CD4-positive, alpha-beta T cell treated with Interleukin-21 for 1 hour (primary cell): ENCODE data around the gene NMB.
"Not testable (repeated sequence)": the region's sequence is repeated elsewhere in the genome, so short reads cannot be mapped to it uniquely, and the experiment has no call there.

ENCODE experiments used
- DNase-seq: peaks from one replicate; pipeline ENCODE4 v3.0.0-alpha.2; 2020

The NMB gene

DNA sequence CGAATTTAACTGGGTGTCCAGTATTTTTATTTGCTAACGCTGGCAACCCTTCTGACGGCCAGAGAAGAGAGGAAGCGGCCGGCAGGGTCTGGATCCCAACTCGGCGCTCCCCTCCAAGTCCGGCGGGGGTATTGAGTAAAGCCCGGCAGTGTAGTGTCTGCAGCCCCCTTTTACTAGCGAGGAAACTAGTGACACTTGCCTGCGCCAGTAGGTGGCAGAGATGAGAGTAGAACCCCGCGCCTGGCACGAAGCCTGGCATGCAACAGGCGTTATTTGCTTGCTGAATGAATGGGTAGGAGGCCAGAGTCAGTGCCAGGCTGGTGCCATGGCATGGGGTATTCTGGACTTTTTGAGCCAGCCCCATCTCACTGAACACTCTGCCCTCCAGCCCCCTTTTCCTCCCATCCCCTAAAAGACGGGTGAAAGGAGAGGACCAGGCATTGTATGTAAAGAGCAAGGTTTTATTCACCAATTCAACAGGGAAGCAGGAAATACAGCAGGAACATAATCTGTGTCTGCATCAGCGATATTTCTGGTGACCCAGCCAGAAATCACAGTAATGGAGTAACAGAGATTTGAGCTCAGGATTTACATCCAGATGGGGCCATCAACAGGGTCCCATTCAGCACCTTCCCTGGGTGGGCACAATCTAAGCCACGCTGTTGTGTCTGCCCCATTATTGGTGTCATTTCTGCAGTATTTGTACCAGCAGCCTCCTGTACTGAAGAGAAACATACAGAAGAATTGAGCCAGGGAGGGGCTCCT, 3.1 kb downstream of the NMB start:
- DNase-seq, result peak; percentile 79

DNA sequence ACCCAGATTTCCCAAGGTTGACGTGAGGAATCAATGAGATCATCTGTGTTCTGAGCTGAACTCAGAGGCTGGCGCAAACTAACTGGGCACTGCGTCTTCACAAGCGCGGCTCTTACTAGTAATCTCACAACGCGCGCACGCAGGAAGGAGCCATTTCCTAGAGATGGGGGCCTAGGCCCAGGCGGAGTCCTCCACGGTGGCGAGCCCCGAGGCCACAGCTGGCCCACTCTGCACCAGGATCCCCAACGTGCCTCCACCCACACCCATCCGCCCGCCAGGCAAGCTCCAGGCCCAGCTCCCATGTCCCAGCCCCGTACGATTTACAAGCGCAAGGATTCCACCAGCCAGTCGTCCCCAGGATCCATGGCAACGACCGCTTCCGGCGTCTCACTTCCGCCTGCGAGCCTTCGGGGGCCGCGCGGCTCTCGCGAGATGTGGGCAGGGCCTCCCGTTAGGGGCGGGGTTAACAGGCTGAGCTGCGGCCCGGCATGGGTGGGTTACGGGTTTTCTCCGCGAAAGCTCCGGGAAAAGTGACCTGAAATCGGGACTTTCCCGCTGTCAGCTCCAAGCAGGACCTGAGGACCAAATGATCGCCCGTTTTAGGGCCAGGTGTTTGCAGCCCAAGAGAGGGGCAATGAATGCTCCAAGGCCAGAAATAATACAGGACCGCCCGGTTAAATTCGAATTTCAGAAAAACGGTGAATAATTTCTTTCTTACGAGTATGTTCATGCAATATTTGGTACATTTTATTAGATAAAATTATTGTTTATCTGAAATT, 3.9 kb downstream of the NMB start, which contains the start of gene WDR73:
WDR73 (minus strand) TSS at position 374 of the 779 bp plus-strand sequence; CDS start at position 365, 9 bp downstream.
- DNase-seq, result peak; percentile 96

DNA sequence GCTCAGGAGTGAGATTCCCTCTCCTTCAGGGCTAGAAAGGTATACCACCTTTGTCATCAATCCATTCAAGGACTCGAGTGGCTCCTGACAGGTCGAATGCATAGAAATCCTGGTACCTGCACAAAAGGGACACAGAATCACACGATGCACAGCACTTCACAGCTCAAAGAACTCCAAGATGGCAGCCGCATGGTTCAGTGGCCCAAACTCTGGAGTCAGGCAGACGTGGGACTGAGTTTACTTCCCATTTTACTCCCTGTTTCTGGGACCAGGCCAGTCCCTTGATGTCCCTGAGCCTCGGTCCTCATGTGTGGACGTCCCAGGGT, 4.5 kb downstream of the NMB start:
- no peak for DNase-seq

DNA sequence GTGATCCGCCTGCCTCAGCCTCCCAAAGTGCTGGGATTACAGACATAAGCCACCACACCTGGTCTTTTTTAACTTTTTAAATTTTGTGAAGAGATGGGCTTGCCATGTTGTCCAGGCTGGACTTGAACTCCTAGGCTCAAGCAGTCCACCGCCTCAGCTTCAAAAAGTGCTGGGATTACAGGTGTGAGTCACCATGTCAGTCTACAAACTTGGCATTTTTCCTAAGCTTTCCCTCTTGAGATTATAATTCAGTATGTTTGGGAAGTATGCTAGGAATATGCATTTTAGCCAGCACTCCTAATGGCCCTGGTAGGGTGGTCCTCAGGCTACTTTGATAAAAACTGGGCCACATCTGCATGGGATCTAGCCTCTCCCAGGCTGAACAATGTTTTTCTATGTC, 8.3 kb downstream of the NMB start:
- DNase-seq, result no peak

DNA sequence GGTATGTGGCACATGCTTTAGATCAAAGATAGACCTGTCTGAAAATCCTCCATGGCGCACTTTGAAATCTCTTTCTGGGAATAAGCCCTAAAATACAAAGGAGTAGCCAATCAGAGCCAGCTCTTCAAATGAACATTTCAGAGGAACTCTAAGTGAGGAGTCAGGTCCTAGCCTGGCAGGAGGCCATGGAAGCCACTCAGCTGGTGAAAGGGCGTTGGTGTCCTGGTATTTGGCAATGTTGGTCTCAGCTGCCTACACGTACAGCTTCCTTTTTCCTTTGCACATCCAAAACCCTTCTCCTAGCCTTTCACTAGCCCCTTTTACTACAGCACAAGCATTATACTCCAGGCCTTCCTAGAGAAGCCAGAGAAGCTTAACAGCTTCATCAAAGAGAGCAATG, 9.5 kb downstream of the NMB start:
- DNase-seq, result no peak

DNA sequence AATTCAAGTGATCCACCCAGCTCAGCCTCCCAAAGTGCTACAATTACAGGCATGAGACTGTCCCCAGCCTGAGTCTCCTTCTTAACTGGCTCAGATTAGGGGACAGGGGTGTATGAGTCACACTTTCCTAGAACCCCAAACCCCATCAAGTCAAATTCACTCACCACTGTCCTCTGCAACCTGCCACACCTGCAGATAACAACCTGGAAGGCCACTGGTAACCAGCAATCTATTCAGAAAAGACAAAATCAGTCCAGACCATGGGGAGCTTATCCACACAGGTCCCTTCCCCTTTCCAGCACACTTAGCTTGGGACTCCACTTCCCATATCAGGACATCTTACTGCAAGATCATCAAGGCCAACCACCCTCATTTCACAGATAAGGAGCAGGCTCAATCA, 10.3 kb downstream of the NMB start:
- no peak for DNase-seq

DNA sequence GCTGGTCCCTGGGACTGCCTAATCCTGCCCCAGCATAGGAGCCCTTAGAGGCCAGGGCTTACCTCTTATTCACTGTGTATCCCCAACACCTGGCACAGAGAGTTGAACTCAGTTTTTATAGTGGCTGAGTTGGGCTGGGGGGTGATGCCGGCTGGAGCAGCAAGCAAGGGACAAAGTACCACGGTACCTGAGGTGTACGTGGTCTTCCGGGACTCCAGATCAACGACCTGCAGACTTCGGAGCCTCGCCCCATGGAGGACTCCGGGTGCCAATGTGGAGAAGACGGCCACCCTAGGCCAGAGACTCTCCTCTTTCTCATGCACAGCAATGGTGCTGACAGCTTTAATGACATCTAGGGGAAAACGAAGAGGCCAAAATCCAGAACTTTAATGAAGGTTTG, 12.0 kb downstream of the NMB start:
- no peak for DNase-seq

DNA sequence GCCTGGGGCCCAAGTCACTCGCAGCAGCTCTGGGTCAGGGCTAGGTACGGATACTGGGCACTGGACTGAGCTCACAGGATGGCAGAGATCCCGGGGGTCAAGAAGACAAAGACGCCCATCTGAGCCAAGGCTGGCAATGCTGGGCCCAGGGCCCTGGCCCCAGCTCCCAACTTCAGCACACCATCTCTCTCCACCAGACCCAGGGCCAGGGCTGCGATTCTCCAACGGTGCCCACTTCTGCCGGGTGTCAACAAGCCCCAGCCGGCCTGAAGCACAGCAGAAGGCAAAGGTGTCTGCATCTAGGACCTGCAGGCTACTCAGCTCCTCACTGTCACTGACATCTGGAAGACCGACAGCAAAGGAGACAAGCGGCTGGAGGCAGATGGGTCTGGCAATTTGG, 12.5 kb downstream of the NMB start:
- no peak for DNase-seq

DNA sequence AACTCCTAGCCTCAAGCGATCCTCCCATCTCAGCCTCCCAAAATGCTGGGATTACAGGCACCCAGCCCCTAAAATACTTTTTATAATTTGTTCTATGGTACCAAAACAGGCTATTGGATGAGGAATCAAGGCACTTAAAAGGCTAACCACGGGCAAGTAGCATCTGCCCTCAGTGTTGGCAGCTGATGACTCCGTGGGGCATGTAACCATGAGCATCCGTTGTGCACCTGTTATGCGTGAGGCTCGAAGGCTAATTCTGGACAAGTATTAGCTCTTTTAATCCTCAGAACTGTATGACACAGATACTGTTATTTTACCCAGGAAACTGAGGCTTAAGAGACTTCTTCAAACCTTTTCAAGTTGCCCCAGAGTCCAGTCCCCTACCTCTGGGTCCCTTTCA, 14.2 kb downstream of the NMB start:
- no peak for DNase-seq

DNA sequence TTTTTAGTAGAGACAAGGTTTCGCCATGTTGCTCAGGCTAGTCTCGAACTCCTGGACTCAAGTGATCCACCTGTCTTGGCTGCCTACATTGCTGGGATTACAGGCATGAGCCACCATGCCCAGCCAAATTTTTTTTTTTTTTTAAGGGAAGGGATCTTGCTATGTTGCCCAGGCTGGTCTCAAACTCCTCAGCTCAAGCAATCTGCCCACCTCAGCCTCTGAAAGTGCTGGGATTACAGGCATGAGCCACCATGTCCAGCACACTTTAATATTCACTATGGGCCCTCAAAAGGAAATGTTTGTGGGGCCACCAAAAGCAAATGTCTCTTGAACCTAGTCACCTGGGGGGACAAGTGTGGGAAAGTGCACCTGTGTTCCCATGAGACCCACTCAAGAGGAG, 15.4 kb downstream of the NMB start:
- not testable (repeated sequence) for DNase-seq

DNA sequence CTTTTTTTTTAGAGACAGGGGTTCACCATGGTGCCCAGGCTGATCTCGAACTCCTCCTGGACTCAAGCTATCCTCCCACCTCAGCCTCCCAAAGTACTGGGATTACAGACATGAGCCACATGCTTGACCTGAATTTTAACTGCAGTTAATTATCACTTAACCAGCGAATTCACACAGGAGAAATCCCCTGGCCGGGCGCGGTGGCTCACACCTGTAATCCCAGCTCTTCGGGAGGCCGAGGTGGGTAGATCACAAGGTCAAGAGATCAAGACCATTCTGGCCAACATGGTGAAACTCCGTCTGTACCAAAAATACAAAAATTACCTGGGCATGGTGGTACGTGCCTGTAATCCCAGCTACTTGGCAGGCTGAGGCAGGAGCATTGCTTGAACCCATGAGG, 16.1 kb downstream of the NMB start:
- not testable (repeated sequence) for DNase-seq

DNA sequence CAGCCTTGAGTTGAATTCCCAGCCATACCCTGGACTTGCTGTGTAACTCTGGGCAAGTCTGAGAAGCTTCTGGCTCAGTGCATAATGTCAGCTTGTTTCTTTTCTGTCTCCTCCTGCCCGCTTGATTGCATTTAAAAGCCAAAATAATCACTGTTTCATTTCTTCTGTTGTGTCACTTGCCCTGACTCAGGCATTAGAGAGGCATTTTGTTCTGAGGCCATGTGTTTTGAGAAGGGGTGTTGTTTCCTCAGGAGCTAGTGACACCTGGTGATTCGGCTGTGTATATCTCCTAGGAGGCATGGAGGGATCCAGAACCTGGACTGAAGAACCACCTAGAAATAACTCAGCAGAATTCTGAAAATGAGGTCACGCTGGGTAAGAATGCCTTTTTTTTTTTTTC, 19.9 kb downstream of the NMB start:
- DNase-seq, result peak; percentile 34

DNA sequence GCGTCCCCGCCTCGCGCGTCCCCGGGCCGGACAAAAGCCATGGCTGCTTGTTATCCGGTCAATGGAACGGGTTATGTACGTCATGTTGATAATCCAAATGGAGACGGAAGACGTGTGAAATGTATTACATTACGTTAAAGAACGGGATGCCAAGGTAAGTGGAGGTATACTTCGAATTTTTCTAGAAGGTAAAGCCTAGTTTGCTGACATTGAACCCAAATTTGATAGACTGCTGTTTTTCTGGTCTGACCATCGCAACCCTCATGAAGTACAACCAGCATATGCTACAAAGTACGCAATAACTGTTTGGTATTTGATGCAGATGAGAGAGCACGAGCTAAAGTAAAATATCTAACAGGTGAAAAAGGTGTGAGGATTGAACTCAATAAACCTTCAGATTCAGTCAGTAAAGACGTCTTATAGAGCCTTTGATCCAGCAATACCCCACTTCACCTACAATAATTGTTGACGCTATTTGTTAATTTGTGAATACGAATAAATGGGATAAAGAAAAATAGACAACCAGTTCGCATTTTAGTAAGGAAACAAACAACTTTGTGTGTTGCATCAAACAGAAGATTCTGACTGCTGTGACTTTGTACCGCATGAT, 23.7 kb downstream of the NMB start:
- no peak for DNase-seq

DNA sequence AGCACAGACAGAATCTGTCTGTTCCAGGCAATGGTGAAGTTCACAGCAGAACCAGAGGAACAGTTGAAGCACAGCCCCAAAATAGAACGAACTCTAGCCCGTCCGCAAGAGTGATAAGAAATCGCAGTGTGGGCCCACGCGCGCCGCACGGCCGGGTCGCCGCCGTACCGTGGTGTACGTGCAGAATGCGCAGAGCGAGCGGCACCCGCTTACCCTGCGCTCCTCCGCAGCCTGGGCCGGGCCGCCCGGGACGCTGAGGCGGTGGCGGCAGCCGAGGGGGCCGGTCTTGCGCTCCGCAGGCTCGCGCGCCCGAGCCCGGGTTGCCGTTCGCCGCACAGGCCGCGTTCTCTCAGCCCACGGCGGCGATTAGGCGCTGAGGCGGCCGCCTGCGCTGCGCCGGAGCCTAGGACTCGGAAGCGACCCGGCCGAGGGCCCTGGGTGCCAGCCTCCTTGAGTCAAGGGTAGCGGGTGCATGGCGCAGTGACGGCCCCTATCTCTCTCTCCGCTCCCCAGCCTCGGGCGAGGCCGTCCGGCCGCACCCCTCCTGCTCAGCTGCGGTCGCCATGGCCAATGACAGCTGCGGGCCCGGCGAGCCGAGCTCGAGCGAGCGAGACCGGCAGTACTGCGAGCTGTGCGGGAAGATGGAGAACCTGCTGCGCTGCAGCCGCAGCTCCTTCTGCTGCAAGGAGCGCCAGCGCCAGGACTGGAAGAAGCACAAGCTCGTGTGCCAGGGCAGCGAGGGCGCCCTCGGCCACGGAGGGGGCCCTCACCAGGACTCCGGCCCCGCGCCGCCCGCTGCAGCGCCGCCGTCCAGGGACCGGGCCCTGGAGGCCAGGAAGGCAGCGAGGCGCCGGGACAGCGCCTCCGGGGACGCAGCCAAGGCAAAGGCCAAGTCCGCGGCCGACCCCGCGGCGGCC, 24.4 kb downstream of the NMB start:
- peak; percentile 68 for DNase-seq

DNA sequence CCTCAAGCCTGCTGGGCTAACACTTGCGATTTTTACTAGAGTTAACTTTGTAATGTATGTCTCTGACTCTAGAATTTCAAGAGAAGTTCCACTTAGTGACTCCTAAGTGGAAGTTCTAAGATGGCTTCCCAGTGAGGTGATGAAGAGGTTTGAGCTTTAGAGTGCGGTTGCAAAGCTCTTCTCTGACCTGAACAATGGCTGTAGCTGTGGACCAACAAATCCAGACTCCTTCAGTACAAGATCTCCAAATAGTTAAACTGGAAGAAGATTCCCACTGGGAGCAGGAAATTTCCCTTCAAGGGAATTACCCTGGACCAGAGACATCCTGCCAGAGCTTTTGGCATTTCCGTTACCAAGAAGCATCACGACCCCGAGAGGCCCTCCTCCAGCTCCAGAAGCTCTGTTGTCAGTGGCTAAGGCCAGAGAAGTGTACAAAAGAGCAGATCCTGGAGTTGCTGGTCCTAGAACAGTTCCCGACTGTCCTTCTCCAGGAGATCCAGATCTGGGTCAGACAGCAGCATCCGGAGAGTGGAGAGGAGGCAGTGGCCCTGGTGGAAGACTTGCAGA, 26.2 kb downstream of the NMB start:
- no peak for DNase-seq

DNA sequence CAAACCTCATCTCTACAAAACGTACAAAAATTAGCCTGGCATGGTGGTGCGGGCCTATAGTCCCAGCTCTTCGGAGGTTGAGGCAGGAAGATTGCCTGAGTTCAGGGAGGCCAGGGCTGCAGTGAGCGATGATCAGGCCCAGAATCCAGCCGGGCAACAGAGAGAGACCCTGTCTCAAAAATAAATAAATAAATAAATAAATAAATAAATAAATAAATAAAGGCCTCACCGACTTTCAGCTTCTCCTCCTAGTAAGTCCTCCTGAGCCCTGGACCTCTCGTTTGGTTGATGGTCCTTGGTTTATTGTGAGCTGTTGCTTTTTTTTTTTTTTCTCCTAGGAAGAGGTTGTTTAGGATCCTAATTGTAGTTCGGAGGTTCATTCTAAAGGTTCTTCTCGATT, 29.0 kb downstream of the NMB start:
- DNase-seq, result no peak

DNA sequence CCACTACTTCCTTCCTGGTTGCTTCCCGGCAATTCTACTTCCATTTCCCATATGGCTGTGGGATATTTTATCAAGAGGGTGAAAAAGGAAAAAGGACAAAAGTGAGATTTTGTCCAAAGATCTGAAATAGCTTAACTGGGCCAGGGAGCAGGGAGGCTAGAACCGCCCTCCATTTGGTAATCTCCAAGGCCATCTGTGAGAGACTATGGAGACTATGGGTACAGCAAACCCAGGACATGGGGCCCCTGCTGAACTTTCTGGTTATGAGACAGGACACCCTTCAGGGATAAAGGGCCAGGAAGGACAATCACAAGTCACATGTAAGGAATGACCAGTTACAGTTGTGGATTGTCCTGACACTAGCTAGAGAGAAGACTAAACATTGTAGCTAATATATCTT, 32.9 kb downstream of the NMB start:
- DNase-seq, result no peak

DNA sequence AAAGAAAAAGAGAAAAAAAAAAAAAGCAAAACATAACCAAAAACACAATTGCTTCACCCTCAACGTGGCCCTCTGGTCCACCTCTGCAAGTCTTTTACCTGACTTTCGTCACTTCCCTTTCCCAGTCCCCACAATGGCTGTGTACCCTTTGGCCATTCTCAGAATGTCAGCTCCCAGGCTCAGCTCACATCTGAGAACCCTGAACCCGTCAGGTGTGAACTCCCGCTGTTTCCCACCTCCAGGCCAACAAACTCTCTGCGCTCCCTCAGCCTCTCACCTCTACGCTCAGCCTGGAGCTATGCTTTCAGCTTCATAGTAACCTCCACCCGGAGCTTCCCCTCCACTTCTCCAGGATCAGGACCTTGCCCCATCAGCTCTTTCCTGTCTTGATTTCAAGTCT, 33.6 kb downstream of the NMB start:
- DNase-seq, result no peak

DNA sequence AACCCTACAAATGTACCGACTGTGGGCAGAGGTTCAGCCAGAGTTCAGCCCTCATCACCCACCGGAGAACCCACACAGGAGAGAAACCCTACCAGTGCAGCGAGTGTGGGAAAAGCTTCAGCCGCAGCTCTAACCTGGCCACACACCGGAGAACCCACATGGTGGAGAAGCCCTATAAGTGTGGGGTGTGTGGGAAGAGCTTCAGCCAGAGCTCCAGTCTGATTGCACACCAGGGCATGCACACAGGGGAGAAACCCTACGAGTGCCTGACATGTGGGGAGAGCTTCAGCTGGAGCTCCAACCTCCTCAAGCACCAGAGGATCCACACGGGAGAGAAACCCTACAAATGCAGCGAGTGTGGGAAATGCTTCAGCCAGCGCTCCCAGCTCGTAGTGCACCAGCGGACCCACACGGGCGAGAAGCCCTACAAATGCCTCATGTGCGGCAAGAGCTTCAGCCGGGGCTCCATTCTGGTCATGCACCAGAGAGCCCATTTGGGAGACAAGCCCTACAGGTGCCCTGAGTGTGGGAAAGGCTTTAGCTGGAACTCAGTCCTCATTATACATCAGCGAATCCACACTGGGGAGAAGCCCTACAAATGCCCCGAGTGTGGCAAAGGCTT, 36.5 kb downstream of the NMB start:
- DNase-seq, result no peak

DNA sequence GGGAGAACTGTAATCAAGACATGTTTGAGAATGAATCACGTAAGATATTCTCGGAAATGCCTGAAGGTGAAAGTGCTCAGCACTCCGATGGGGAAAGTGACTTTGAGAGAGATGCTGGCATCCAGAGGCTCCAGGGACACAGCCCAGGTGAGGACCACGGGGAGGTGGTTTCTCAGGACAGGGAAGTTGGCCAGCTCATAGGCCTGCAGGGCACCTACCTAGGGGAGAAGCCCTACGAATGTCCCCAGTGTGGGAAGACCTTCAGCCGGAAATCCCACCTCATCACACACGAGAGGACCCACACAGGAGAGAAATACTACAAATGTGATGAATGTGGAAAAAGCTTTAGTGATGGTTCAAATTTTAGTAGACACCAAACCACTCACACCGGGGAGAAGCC, 37.4 kb downstream of the NMB start:
- no peak for DNase-seq

DNA sequence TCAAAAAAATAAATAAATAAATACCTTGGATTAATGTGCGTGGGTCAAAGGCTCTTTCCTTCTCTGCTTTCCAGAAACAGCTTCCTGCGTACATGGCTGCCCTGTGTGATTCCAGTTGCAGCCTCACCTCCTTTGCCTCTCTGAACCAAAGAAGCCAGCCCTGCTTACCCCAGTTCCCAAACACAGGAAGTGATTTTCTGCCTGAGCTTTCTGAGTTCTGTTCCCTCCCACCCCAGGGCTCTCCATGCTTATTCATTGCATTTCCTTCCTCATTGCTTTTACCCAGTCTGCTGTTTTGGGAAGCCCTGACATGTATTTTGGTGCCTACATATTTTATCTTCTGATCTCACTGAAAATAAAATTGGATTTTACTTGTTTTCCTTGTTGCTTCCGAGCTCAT, 41.8 kb downstream of the NMB start:
- no peak for DNase-seq

DNA sequence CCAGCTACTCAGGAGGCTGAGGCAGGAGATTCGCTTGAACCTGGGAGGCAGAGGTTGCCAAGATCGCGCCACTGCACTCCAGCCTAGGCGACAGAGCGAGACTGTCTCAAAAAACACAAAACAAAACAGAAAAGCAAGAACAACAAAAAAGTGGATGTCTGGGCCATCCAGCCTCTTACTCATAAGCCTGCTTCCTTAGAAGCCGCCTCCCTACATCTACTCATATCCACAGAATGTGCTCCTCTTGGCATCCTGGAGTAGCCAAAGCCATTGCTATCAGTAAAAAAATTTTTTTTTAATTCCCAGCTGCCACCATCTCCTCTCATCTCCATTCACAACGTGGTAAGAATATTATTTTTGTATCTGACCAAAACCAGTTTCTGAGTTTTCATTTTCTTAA, 46.4 kb downstream of the NMB start:
- no peak for DNase-seq
